Activated naive CD8-positive, alpha-beta T cell treated with anti-CD3 and anti-CD28 coated beads, Interleukin-2, amount 10 ng/mL, durations not matched to agents 7 days and 5 days (primary cell): Measurements from ENCODE around the gene MRPL10. TPM values are rescaled to one million over a fixed set of nuclear protein-coding genes. Genes with fewer than 3 reads are reported as not detected.

Experiments
- ATAC-seq: fragments of 150-1000 bp; cut with Tn5 transposase; one replicate; pipeline ENCODE4 v1.10.0; 2021; ENCODE audit warnings: low read depth, moderate library complexity
- POLR2A ChIA-PET: fragments of 350-600 bp; sonication (Branson Sonifier 250); formaldehyde crosslinking; loops from one replicate; lab custom pipeline; 2021; ENCODE audit warnings: antibody characterized with exemption; lab: Charles Lee
- DNase-seq: peaks from one replicate; pipeline ENCODE4 v3.0.0; 2021
- H3K27ac Mint-ChIP-seq: one replicate; pipeline ENCODE4 v1.8.0; 2022; ENCODE audit warnings: mild to moderate bottlenecking, mixed read lengths
- H3K27me3 Mint-ChIP-seq: one replicate; pipeline ENCODE4 v1.8.0; 2022; ENCODE audit warnings: mild to moderate bottlenecking, moderate library complexity, mixed read lengths
- H3K36me3 Mint-ChIP-seq: one replicate; pipeline ENCODE4 v1.8.0; 2021; ENCODE audit warnings: mild to moderate bottlenecking, mixed read lengths
- H3K4me1 Mint-ChIP-seq: one replicate; pipeline ENCODE4 v1.8.0; 2021; ENCODE audit warnings: mixed read lengths
- H3K4me3 Mint-ChIP-seq: one replicate; pipeline ENCODE4 v1.8.0; 2022; ENCODE audit warnings: mild to moderate bottlenecking, moderate library complexity, mixed read lengths
- H3K9me3 Mint-ChIP-seq: one replicate; pipeline ENCODE4 v1.8.0; 2021; ENCODE audit warnings: mixed read lengths
- total RNA-seq, 2 experiments: library from RNA; stranded (reverse); gene quantifications; one replicate each; pipeline ENCODE4 v1.2.3, GENCODE V29; 2021

MRPL10 gene
- total RNA-seq, 2 experiments from 2014 or later: 49.7 to 50.3 TPM

- H3K4me3 Mint-ChIP-seq: no peak overlapping the region
- no peaks in the 10 kb centered on the region for H3K4me1 Mint-ChIP-seq
- DNase-seq (no peak), ATAC-seq (no peak)
- no peaks in the 10 kb centered on the region for H3K9me3 Mint-ChIP-seq
- peaks cover 3% of the 10 kb centered on the region for H3K36me3 Mint-ChIP-seq
- POLR2A ChIA-PET: interaction anchor here (0.6 kb wide), 1 partner anchor 11 kb away, joined by 3 read pairs; no protein-coding TSS in a partner anchor
- no peak overlapping the region for H3K27ac Mint-ChIP-seq
- peaks cover 15% of the 10 kb centered on the region for H3K27me3 Mint-ChIP-seq
Observed at GRCh38 chr17:47801906-47802305, 29.4 kb downstream of the MRPL10 start.

GRCh38 chr17:47801176-47801765 lies 30.1 kb downstream of the MRPL10 start:
- no peak overlapping the region for H3K4me3 Mint-ChIP-seq
- POLR2A ChIA-PET: no interaction called here
- H3K27ac Mint-ChIP-seq: no peak overlapping the region
- no peaks in the 10 kb centered on the region for H3K9me3 Mint-ChIP-seq
- H3K36me3 Mint-ChIP-seq: peaks cover 2% of the 10 kb centered on the region
- peaks cover 15% of the 10 kb centered on the region for H3K27me3 Mint-ChIP-seq
- DNase-seq (no peak), ATAC-seq (no peak)
- H3K4me1 Mint-ChIP-seq: no peaks in the 10 kb centered on the region

GRCh38 chr17:47800686-47801085 lies 30.7 kb downstream of the MRPL10 start:
- POLR2A ChIA-PET: no interaction called here
- ATAC-seq (no peak), DNase-seq (no peak)
- peaks cover 2% of the 10 kb centered on the region for H3K36me3 Mint-ChIP-seq
- H3K9me3 Mint-ChIP-seq: no peaks in the 10 kb centered on the region
- H3K27ac Mint-ChIP-seq: no peak overlapping the region
- H3K4me1 Mint-ChIP-seq: no peaks in the 10 kb centered on the region
- peaks cover 17% of the 10 kb centered on the region for H3K27me3 Mint-ChIP-seq
- no peak overlapping the region for H3K4me3 Mint-ChIP-seq

GRCh38 chr17:47797797-47798196 lies 33.5 kb downstream of the MRPL10 start:
- Mint-ChIP-seq H3K27ac (no peak overlapping the region), H3K4me1 (no peaks in the 10 kb centered on the region), H3K27me3 (peaks cover 37% of the 10 kb centered on the region), H3K4me3 (no peak overlapping the region), H3K36me3 (no peaks in the 10 kb centered on the region), H3K9me3 (no peaks in the 10 kb centered on the region)
- ATAC-seq (no peak), DNase-seq (no peak)
- POLR2A ChIA-PET: no interaction called here

- ATAC-seq (no peak), DNase-seq (no peak)
- Mint-ChIP-seq H3K27ac (no peak overlapping the region), H3K36me3 (no peaks in the 10 kb centered on the region), H3K4me1 (peaks cover 4% of the 10 kb centered on the region), H3K9me3 (no peaks in the 10 kb centered on the region), H3K27me3 (peaks cover 72% of the 10 kb centered on the region), H3K4me3 (no peak overlapping the region)
- POLR2A ChIA-PET: no interaction called here
Observed at GRCh38 chr17:47792979-47793378, 38.4 kb downstream of the MRPL10 start.

- POLR2A ChIA-PET: no interaction called here
- DNase-seq (no peak), ATAC-seq (no peak)
- no peaks in the 10 kb centered on the region for H3K9me3 Mint-ChIP-seq
- no peak overlapping the region for H3K4me3 Mint-ChIP-seq
- peaks cover 71% of the 10 kb centered on the region for H3K27me3 Mint-ChIP-seq
- H3K27ac Mint-ChIP-seq: no peak overlapping the region
- peaks cover 4% of the 10 kb centered on the region for H3K4me1 Mint-ChIP-seq
- no peaks in the 10 kb centered on the region for H3K36me3 Mint-ChIP-seq
Observed at GRCh38 chr17:47792457-47792856, 38.9 kb downstream of the MRPL10 start.

GRCh38 chr17:47791025-47791424 lies 40.3 kb downstream of the MRPL10 start:
- POLR2A ChIA-PET: interaction anchor here (0.7 kb wide), 1 partner anchor 11 kb away, joined by 3 read pairs; no protein-coding TSS in a partner anchor
- Mint-ChIP-seq H3K27ac (no peak overlapping the region), H3K4me1 (peaks cover 4% of the 10 kb centered on the region), H3K27me3 (peaks cover 76% of the 10 kb centered on the region), H3K36me3 (no peaks in the 10 kb centered on the region), H3K4me3 (no peak overlapping the region), H3K9me3 (no peaks in the 10 kb centered on the region)
- ATAC-seq: no peak
- DNase-seq: no peak

GRCh38 chr17:47789611-47790561 lies 41.5 kb downstream of the MRPL10 start:
- ATAC-seq (peak; percentile 96), DNase-seq (peak; percentile 74)
- no peak overlapping the region for H3K27ac Mint-ChIP-seq
- peak overlapping the region; percentile 78 for H3K4me3 Mint-ChIP-seq
- H3K36me3 Mint-ChIP-seq: no peaks in the 10 kb centered on the region
- H3K4me1 Mint-ChIP-seq: peaks cover 4% of the 10 kb centered on the region
- H3K9me3 Mint-ChIP-seq: no peaks in the 10 kb centered on the region
- H3K27me3 Mint-ChIP-seq: peaks cover 77% of the 10 kb centered on the region
- POLR2A ChIA-PET: interaction anchor here (0.7 to 1.1 kb wide), 2 partner anchors 82 to 89 kb away, joined by 3 to 4 read pairs; no protein-coding TSS in a partner anchor

GRCh38 chr17:47785538-47786123 lies 45.7 kb downstream of the MRPL10 start:
- DNase-seq: peak; percentile 68
- H3K4me3 Mint-ChIP-seq: no peak overlapping the region
- peaks cover 4% of the 10 kb centered on the region for H3K4me1 Mint-ChIP-seq
- ATAC-seq: no peak
- H3K27ac Mint-ChIP-seq: no peak overlapping the region
- no peaks in the 10 kb centered on the region for H3K36me3 Mint-ChIP-seq
- POLR2A ChIA-PET: interaction anchor here (1.0 kb wide), 1 partner anchor 41 kb away, joined by 3 read pairs; no protein-coding TSS in a partner anchor
- peaks cover 48% of the 10 kb centered on the region for H3K27me3 Mint-ChIP-seq
- H3K9me3 Mint-ChIP-seq: no peaks in the 10 kb centered on the region

GRCh38 chr17:47781397-47781796 lies 49.9 kb downstream of the MRPL10 start:
- H3K4me3 Mint-ChIP-seq: no peak overlapping the region
- H3K27me3 Mint-ChIP-seq: peaks cover 50% of the 10 kb centered on the region
- DNase-seq (no peak), ATAC-seq (no peak)
- H3K9me3 Mint-ChIP-seq: no peaks in the 10 kb centered on the region
- H3K4me1 Mint-ChIP-seq: peaks cover 7% of the 10 kb centered on the region
- no peak overlapping the region for H3K27ac Mint-ChIP-seq
- POLR2A ChIA-PET: no interaction called here
- H3K36me3 Mint-ChIP-seq: no peaks in the 10 kb centered on the region

- peaks cover 7% of the 10 kb centered on the region for H3K4me1 Mint-ChIP-seq
- no peak overlapping the region for H3K4me3 Mint-ChIP-seq
- H3K27ac Mint-ChIP-seq: no peak overlapping the region
- no peak for ATAC-seq
- POLR2A ChIA-PET: no interaction called here
- H3K27me3 Mint-ChIP-seq: peaks cover 61% of the 10 kb centered on the region
- DNase-seq: no peak
- peaks cover 4% of the 10 kb centered on the region for H3K9me3 Mint-ChIP-seq
- no peaks in the 10 kb centered on the region for H3K36me3 Mint-ChIP-seq
Observed at GRCh38 chr17:47778184-47778635, 53.1 kb downstream of the MRPL10 start.

GRCh38 chr17:47776330-47777197 lies 54.8 kb downstream of the MRPL10 start:
- Mint-ChIP-seq H3K9me3 (peaks cover 6% of the 10 kb centered on the region), H3K36me3 (no peaks in the 10 kb centered on the region), H3K4me1 (peaks cover 7% of the 10 kb centered on the region), H3K27me3 (peaks cover 57% of the 10 kb centered on the region), H3K27ac (no peak overlapping the region), H3K4me3 (no peak overlapping the region)
- ATAC-seq (peak; percentile 77), DNase-seq (no peak)
- POLR2A ChIA-PET: no interaction called here
